Mammary epithelial cell (primary cell): Measurements from ENCODE around the gene SCN1B.

Experiments used
- EZH2 ChIP-seq: IDR thresholded peaks from 2 replicates; pipeline ENCODE4 v1.6.1; 2012; ENCODE audit warnings: low read length, inconsistent platforms, borderline replicate concordance
- TF ChIP-seq, protein P1 (sequence below), 2 donors: IDR thresholded peaks in 1 of 2; conservative IDR thresholded peaks in 1 of 2; 2 replicates each; pipeline ENCODE4 v1.5.1; 2011 to 2012; ENCODE audit warnings: inconsistent platforms in 2 of 2, low read length in 2 of 2, mild to moderate bottlenecking in 2 of 2, control low read depth in 1 of 2, low read depth in 1 of 2; ENCODE audit not compliant: insufficient read depth in 1 of 2; ENCODE audit errors: extremely low read depth in 1 of 2

- TF ChIP-seq, protein P1, sequence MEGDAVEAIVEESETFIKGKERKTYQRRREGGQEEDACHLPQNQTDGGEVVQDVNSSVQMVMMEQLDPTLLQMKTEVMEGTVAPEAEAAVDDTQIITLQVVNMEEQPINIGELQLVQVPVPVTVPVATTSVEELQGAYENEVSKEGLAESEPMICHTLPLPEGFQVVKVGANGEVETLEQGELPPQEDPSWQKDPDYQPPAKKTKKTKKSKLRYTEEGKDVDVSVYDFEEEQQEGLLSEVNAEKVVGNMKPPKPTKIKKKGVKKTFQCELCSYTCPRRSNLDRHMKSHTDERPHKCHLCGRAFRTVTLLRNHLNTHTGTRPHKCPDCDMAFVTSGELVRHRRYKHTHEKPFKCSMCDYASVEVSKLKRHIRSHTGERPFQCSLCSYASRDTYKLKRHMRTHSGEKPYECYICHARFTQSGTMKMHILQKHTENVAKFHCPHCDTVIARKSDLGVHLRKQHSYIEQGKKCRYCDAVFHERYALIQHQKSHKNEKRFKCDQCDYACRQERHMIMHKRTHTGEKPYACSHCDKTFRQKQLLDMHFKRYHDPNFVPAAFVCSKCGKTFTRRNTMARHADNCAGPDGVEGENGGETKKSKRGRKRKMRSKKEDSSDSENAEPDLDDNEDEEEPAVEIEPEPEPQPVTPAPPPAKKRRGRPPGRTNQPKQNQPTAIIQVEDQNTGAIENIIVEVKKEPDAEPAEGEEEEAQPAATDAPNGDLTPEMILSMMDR (conservative IDR thresholded peaks at IDR 0.05 in 1 of 2, IDR thresholded peaks at IDR 0.05 in 1 of 2; ENCODE audit: extremely low read depth in 1 of 2, insufficient read depth in 1 of 2, low read depth in 1 of 2, low read length in 2 of 2) = no peak
- no peak for TF ChIP-seq EZH2
These were observed at the start of gene SCN1B for GRCh38 chr19:35030257-35031071.
